Right hindlimb (tissue), 1 donor: ENCODE data around the gene TSPAN18.

Experiments used
- DNase-seq: peaks from one replicate; pipeline ENCODE4 v3.0.0-alpha.2; 2018

Gene TSPAN18

DNA sequence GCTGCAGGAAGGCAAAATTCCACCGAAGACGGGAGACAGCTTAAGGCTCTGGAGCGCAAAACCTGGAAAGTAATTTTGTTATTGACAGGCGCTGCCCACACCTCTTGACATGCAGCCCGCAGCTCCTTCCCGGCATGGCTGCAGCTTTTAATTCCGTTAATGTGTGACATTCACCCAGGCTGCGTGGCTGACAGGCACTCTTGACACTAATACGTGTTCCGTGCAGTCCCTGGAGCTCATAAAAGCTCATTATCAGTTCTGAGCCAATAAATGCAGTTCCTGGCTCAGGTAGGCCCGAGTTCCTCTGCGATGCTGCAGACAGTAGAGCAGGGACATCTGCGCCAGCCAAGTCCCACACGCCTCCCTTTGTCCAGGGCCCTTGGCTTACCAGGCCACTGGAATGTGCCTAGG, 34.8 kb downstream of the TSPAN18 start:
- DNase-seq, result no peak

DNA sequence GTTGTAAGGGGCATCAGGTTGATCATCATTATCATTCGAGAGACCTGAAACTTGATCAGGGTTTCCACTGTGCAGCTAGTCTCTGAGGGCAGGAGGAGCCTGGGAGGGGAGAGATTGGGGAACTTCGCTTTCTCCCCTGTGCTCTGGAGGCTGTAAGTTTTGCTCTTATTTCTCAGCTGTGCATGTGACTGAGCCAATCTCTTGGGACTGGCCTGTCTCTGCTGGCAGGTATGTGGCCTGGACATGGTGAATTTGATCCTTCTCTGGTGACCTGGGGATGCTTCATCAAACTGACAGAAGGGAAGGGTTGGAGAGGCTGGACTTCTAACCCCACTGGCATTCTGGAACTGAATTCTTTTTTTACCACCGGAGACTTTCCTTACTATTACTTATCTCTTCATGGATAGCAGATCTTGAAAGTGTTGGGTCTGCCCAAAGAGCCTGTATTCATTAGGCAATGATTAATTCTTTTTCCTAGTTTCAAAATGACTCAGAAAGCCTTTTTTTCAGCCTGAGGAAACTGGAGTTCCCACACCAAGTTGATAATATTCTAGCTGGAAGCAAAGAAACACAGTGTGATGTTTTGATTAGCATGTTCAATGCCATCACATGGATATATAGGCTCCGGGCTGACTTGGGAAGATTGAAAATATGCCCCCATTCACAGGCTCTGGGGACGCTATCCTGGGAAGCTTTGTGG, 36.5 kb downstream of the TSPAN18 start:
- DNase-seq, result peak; percentile 6

DNA sequence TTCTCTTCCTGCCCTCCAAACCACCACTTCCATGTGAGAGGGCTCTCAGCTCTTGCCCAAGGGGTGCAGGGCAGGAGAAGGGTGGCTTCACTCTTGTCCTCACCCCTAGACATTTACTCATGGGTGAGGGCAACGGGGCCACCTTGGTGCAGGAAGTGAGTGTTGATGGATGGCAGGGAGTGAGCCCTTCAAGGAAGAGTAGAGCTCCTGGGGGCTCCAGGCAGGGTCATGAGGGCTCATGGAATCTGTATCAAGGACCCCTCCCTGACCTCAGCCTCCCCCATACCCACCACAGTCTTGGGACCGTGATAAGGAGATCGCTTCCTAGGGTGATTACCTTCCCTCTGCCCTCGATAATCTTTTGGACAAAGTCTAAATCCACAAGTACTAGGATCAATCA, 37.8 kb downstream of the TSPAN18 start:
- DNase-seq, result no peak

- DNase-seq, result peak; percentile 6
Observed at GRCh38 chr11:44765026-44765595, 38.3 kb downstream of the TSPAN18 start.

- DNase-seq, result no peak
Observed at GRCh38 chr11:44765676-44766075, 38.9 kb downstream of the TSPAN18 start.

DNA sequence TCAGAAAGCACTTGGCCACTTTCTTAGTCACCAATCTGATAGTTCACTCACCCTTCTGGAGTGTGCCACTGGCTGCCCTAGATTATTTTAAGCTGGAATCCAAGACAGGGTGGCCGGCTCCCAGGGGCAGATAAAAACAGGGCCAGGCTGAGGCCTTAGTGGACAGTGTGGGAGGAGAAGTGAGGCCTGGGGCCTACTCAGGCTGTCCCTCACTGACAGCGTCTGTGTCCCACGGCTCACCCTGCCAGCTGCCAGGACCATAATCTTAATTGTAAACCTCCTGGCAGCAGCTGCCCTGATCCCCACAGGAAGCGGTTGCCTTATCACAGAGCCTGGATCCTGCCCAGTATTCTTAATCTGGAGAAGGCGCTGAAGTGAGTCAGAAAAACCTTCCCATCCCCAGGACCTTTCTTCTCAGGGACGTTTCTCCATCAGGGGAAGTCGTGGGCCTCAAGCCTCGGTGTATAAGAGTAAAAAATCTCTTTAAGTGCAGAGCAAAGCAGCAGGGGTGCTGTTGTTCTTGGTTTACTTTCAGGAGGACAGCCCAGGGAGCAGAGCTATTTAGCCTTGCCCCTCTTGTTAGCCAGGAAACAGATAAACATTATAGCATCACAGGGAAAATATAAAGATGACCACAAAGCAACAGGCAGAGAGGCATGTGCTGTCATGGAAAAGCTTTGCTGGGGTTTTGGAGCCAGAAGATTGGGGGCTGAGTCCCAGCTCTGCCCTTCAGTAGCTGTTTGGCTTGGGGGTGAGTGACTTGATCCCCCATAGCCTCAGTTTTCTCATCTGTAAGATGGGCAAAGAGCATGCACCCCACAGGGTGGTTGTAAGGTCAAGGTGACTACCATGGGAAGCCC, 39.6 kb downstream of the TSPAN18 start:
- DNase-seq, result peak; percentile 53

DNA sequence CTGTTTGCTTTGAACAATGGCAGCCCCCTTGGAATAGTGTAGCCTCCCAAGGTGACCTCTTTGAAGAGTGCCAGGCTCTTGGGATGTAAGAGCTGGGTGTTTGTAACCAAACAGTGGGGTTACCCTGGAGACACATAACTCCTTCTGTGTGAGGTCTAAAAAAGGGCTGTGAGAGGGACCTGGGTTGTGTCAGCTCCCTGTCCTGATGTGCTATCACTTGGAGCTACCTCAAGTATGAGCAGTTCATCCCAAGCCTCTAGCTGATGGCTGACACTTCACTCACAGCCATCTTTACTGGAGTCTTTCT, 40.2 kb downstream of the TSPAN18 start:
- DNase-seq, result no peak

DNA sequence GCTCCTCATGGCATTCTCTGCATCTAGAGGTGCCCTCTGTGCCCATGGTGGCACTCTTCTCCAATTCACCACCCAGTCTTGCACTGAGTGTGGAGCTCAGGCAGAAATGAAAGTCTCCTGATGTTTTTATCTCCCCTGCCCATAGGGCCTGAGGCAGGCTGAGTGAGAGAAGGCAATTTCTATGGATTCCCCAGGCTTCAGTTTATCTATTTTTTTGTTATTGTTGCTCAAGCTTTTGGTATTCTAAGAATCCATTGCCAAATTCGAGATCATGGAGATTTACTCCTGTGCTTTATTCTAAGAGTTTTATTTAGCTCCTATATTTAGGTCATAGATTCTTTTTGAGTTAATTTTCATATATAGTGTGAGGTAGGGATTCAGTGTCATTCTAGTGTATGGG, 40.7 kb downstream of the TSPAN18 start:
- no peak for DNase-seq

DNA sequence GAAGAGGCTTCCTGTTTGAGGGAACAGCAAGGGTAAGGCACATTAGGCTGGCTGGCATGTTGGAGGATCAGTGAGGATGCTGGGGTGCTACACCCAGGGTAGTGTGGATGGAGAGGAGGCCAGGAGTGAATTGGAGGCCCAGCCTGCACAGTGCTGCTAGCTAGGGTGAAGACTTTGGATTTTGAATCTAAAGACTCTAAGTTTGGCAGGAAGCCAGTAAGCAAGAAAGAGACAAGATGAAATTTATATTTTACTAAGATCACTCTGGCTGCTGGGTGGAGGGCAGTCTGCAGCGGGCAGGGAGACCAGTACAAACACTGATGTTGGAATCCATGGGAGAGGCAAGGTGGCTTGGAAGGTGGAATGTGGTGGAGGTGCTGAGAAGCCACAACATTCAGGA, 43.6 kb downstream of the TSPAN18 start:
- no peak for DNase-seq

DNA sequence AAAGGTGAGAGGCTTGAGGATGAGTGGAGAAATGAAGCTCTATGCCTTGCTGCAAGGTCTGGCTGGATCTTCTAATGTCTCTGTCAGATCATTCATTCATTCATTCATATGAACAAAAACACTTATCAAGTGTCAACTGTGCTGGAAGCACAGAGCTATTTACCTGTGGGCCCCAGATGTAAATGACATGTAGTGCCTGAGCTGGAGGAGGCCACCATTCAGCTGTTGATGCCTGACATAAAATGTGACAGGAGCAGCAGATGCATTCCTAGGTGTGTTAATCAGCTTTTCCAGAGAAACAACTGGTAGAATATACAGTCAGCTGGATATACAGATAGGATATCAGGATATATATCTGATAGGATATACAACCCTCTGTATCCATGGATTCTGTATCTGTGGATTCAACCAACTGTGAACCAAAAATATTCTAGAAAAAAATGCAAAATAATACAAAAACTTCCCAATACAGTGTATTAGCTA, 44.5 kb downstream of the TSPAN18 start:
- DNase-seq, result no peak

GRCh38 chr11:44771841-44772240, 45.1 kb downstream of the TSPAN18 start:
- DNase-seq, result no peak

- peak; percentile 14 for DNase-seq
Observed at GRCh38 chr11:44773351-44773965, 46.7 kb downstream of the TSPAN18 start.

DNA sequence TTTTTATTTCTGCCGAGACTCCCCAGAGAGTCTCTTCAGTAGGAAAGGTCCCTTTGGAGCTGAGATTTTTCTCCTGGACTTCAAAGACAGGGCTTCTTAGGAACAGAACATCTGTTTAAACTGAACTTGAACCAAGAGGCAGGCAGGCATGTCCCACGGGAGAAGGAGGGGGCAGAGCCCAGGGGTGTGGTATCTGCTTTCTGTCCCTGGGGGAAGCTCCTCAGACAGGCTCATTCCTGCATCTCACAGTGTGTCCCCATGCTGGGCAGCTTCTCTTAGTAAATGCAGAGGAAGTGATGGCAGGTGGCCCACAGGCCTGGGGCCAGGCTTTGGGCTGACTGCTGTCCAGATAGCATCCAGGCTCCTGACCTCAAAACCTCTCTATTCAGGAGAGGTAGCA, 47.3 kb downstream of the TSPAN18 start:
- peak; percentile 45 for DNase-seq

DNA sequence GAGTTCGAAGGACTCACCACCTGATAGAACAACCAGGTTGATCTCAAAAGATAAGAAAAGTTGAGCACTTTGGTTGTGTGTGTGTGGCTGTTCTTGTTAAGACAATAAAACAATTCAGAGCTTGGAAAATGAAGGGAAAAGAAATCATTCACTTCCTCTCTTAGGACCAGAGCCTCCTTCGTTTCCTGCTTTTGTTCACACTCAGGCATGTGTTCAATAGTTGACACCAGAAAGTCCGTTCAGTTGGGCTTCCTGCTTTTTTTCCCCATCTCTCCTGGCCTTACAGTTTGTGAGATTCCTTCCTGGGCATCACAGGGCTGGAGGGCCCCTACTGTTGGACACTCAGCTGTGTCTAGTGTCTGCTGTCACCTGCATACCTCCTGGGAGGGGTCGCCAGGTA, 48.0 kb downstream of the TSPAN18 start:
- DNase-seq, result peak; percentile 11

DNA sequence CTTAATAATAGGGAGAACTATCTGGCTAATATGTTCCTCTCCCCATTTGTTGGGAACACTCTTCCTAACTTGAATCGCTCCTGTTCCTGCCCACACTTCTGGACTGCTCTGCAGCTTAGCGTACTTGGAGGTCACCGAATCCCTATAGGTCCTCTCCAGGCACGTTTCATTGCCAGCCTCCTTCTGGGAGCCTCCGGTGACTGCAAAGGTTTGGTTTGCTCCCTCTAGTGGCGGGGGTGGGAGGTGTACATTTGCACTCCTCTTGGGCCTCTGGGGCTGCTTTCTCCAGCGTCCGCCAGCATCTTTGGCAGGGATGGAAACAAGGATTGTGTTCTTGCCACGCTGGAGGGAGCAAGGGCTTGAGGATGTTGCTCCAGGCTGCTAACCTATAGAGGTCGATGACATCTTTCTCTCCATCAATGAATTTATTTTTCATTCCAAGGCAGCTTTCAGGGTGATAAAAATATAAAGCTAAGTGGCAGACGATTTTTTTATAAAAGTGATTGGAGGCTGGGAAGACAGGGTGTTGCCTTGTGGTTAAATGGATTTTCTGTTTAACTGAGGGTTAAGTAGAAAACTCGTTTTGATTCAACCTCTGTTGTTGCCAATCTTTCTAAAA, 48.7 kb downstream of the TSPAN18 start:
- peak; percentile 34 for DNase-seq

- DNase-seq, result peak; percentile 31
Observed at GRCh38 chr11:44775985-44776446, 49.3 kb downstream of the TSPAN18 start.

DNA sequence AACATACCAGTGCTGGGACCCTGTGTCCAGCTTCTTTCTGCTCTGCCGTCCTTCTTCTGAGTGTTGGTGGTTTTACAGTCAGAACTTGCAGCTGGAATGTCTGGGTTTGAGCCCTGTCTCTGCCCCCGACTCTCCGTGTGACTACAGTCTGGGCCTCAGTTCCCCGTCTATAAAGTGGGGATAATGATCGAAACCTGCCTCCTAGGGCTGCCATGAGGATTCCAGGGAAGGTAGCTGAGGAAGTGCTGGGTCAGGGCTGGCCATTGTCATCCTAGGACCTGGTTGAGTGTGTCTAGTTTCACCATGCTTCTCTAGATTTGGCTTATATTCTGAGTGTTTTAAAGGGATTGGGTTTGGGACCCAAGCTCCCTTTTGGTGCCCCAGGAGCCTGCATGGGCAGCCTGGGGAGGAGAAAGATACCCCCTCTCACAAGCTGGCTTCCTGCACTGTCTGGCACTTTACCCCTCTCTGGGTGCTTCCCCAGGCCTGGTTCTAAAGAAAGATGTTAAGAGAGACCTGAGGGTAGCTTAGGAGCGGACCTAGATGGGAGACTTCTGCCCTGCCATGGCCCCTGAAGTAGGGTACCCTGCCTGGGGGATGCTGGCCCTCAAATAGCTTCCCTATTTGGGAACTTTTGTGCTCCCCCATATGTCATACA, 49.9 kb downstream of the TSPAN18 start:
- peak; percentile 5 for DNase-seq

DNA sequence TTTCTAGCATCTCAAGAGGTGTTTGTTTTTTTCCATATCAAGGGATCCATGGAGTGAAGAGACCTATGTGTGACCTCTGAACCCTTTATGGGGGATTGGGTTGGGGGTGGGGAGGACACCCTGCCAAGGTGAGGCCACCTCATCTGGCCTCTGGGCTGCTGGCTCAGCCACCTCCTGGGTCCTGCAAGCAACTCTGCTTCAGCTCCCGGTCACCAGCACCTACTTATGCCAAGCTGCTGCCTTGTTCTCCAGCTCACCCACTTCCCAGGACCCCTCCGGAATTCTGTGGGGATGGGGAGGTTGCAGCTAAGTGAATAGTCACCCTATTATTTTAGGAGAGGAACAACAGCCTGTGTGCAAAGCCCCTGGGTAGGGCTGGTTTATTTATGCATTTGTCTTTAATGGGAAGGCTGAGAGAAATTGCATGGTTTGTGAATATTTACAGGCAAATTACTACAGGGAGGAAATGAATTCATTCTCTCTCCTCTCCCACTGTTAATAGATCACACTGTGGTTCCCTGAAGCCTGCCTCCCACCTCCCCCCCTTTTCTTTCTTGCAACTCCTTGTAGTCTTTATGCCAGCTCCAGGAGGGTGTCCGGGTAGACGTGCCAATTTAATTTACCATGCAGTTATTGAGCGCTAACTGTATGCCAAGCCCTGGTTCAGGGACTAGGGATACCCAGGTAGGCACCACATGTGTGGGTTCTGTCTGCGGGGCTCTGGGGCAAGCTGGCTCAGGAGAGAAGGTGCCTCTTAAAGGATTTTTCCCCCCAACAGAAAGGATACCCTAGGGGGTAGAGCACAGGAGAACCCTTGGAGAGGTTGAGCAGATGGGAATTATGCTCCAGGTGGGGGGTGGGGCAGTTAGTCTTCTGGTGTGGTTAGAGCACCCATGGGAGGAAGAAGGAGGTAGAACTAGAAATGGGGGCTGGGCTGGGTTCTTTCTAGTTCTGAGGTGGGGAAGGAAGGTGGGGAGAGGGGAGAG, 50.7 kb downstream of the TSPAN18 start:
- DNase-seq, result peak; percentile 10

DNA sequence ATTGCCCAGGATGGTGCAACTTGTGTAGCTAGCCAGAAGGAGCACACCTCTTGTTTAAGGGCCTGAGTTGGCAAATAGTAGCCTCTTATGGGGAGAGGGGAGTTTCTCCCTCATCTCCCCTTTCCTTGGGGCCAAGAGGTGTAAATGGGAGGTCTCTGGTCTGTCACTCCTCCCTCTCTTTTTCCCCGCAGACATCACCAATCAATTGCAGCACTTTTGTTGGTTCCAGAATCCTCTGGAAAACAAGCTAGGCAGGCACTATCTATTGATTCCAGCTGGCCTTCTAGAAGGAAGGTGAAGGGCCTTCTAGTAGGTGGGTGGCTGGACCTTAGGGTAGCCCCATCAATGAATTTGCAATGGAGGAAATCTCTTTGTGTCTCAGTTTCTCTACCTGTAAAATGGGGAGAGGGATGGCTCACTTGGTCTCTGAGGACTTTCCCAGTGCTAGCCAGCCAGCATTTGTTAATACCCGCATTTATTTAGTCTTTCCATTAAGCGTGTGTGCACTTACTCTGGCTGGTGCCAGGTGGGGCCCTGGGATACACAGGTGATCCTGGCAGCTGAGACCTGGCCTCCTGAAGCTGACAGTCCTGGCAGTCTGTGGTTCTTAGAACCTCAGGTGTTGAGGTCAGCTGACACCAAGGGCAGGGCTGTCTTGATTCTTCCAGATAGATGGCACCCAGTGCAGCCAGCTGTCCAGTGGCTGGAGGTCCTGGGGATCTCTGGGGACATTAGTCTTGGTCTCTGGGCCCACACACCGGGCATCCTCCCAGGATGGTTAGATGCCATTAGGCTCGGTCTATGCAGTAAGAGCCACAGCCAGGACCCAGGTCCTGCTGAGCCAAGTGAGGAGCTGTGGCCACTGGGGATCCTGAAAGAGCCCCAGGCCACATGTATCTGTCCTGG, 51.7 kb downstream of the TSPAN18 start:
- peak; percentile 13 for DNase-seq
